ENCODE data around the gene NAXD.

- TF ChIP-seq POLR2AphosphoS5 (IDR thresholded peaks at IDR 0.05) (no peak), CTCF (IDR thresholded peaks at IDR 0.05) (no peak), POLR2A (IDR thresholded peaks at IDR 0.05) (no peak)
Measured at GRCh38 chr13:110645750-110646149, 30.4 kb downstream of the NAXD start.

Measured in gastroesophageal sphincter (tissue), 3 donors.